MM.1S (cell line): ENCODE results near the gene TMEM131.

Experiments used
- EZH2 ChIP-seq: fragments of 300-600 bp; sonication (generic); optimal IDR thresholded peaks from 2 replicates; pipeline ENCODE3; 2017; ENCODE audit warnings: low read depth, mild to moderate bottlenecking, antibody characterized with exemption, low read length, mixed read lengths
- EZH2phosphoT487 ChIP-seq: fragments of 300-600 bp; sonication (generic); IDR thresholded peaks from 2 replicates; pipeline ENCODE4 v1.6.1; 2018; ENCODE audit warnings: antibody characterized with exemption, low read length
- TF ChIP-seq, protein P1 (sequence below): fragments of 300-600 bp; sonication (generic); IDR thresholded peaks from 2 replicates; pipeline ENCODE4 v1.5.1; 2016; ENCODE audit warnings: antibody characterized with exemption, low read length, mixed read lengths

GRCh38 chr2:97714084-97714949 lies 281.4 kb downstream of the TMEM131 start:
- TF ChIP-seq, protein P1, sequence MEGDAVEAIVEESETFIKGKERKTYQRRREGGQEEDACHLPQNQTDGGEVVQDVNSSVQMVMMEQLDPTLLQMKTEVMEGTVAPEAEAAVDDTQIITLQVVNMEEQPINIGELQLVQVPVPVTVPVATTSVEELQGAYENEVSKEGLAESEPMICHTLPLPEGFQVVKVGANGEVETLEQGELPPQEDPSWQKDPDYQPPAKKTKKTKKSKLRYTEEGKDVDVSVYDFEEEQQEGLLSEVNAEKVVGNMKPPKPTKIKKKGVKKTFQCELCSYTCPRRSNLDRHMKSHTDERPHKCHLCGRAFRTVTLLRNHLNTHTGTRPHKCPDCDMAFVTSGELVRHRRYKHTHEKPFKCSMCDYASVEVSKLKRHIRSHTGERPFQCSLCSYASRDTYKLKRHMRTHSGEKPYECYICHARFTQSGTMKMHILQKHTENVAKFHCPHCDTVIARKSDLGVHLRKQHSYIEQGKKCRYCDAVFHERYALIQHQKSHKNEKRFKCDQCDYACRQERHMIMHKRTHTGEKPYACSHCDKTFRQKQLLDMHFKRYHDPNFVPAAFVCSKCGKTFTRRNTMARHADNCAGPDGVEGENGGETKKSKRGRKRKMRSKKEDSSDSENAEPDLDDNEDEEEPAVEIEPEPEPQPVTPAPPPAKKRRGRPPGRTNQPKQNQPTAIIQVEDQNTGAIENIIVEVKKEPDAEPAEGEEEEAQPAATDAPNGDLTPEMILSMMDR: no peak
- TF ChIP-seq EZH2: no peak
- TF ChIP-seq EZH2phosphoT487: no peak
